ENCODE results near the gene ETAA1. TPM values are rescaled to one million over a fixed set of nuclear protein-coding genes. Genes with fewer than 3 reads are reported as not detected.

Gene ETAA1
- total and polyA plus RNA-seq, 2 of the 8 experiments (the other 6 are each of a cell fraction or from before 2014, with no cell fraction given): 5.9 to 27.1 TPM

DNA sequence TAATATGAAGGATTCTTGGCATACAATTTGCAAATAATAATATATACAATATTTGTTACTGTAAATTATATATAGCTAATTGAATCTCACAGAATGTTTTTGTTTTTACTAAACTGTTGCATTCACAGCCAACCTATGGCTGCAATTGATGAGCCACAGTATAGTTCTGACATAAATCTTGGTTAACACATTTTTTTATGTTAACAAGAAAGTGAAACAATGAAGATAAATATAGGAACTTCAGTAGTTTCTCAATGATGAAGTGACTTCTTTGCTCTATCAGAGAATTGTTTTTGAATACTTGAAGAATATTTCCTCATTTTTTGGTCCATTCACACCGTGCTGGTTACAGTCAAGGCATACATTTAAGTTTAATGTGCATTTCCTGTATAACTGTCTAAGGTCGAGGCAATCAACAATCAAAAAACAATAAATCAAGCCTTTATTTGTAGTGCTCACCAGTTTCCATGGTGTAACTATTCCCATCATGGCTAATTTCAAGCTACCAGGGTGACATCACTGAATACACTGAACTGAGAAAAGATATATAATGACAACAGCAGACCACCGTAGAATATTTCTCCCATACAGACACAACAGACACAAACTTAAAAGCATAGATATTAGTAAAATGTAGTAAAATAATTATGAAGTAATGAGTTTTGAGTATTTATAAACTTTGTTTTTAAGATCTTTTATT, 12.9 kb upstream of the ETAA1 start:
- H4K91ac ChIP-seq (replicated peaks; ENCODE audit: insufficient read length, low read length): no peak overlapping the region
- POLR2A ChIA-PET (ENCODE audit: partially characterized antibody): interaction anchor here (1.3 kb wide), 1 partner anchor 14 kb away, joined by 4 read pairs; no protein-coding TSS in a partner anchor
- no peak overlapping the region for H2BK20ac ChIP-seq (ENCODE audit: low read length)
- H3K9me3 ChIP-seq (ENCODE audit: insufficient read depth in 2 of 2, low read depth in 1 of 2, low read length in 1 of 2): no peaks in the 10 kb centered on the region
- no peak overlapping the region for H2AK5ac ChIP-seq (ENCODE audit: low read depth, low read length)
- no peak overlapping the region for H4K8ac ChIP-seq (ENCODE audit: extremely low read depth, insufficient read depth, low read length)
- no peak overlapping the region for H3K23ac ChIP-seq (ENCODE audit: insufficient read length)
- no peaks in the 10 kb centered on the region; a peak in 2 of 7 replicates for H3K4me1 ChIP-seq (replicated peaks in 1 of 4; ENCODE audit: control insufficient read depth in 3 of 4, insufficient read depth in 4 of 4, low read length in 3 of 4)
- no peak overlapping the region for H2BK120ac ChIP-seq (replicated peaks; ENCODE audit: low read depth, low read length)
- no peak overlapping the region for H2BK15ac ChIP-seq (ENCODE audit: low read length)
- H3K79me1 ChIP-seq (ENCODE audit: low read depth, low read length): no peaks in the 10 kb centered on the region
- no peaks in the 10 kb centered on the region for H3K79me2 ChIP-seq (ENCODE audit: control insufficient read depth in 1 of 2, insufficient read depth in 2 of 2, low read length in 2 of 2)
- H2BK5ac ChIP-seq (ENCODE audit: low read depth, low read length): no peak overlapping the region
- DNase-seq (ENCODE audit: low read depth in 1 of 2, low spot score in 2 of 2): no peak
- no peak overlapping the region for H3K4ac ChIP-seq (replicated peaks; ENCODE audit: insufficient read length, low read depth, low read length)
- H3K27me3 ChIP-seq (replicated peaks in 1 of 4; ENCODE audit: control insufficient read depth in 3 of 4, extremely low read depth in 1 of 4, insufficient read depth in 3 of 4, low read length in 3 of 4): no peaks in the 10 kb centered on the region
- no peaks in the 10 kb centered on the region for H3K23me2 ChIP-seq (ENCODE audit: low read depth, low read length)
- H2AFZ ChIP-seq (ENCODE audit: low read length): no peak overlapping the region
- H3K9ac ChIP-seq (replicated peaks in 1 of 4; ENCODE audit: extremely low read depth in 1 of 4, low read depth in 3 of 4, low read length in 3 of 4): no peak overlapping the region
- H4K5ac ChIP-seq (ENCODE audit: insufficient read length, low read depth, low read length): no peak overlapping the region
- 66% methylated on average over 3 of the region's 3 CpGs; no CpG with 5 or more reads in 1 of the 2 experiments for WGBS, 2 experiments (ENCODE audit: extremely low coverage in 1 of 2, insufficient coverage in 1 of 2, insufficient read length in 1 of 2, insufficient replicate concordance in 2 of 2, low coverage in 1 of 2, low lambda C conversion rate in 2 of 2, missing lambda C conversion rate in 1 of 2)
- FAIRE-seq: peak; percentile 28
- H2BK12ac ChIP-seq (ENCODE audit: low read depth, low read length): no peak overlapping the region
- H3K56ac ChIP-seq (replicated peaks; ENCODE audit: insufficient read length, low read depth, low read length): no peak overlapping the region
- H3K27ac ChIP-seq (ENCODE audit: low read depth, low read length): no peak overlapping the region
- no peak overlapping the region for H3K4me3 ChIP-seq (ENCODE audit: extremely low read depth in 1 of 4, insufficient read depth in 2 of 4, low read depth in 3 of 4, low read length in 4 of 4)
- H4K20me1 ChIP-seq (replicated peaks in 1 of 2; ENCODE audit: control insufficient read depth in 1 of 2, insufficient read depth in 2 of 2, low read length in 2 of 2): no peaks in the 10 kb centered on the region
- no peak overlapping the region for H3K14ac ChIP-seq (ENCODE audit: insufficient read length)
- CTCF ChIA-PET (ENCODE audit: partially characterized antibody): no interaction called here
- no peaks in the 10 kb centered on the region for H3K36me3 ChIP-seq (ENCODE audit: control insufficient read depth in 2 of 4, insufficient read depth in 4 of 4, low read length in 3 of 4)
- H3K18ac ChIP-seq (ENCODE audit: extremely low read depth, low read length): no peak overlapping the region
- no peak overlapping the region for H3K4me2 ChIP-seq (ENCODE audit: insufficient read depth in 1 of 2, low read depth in 2 of 2, low read length in 2 of 2)
- TF ChIP-seq, protein P1, sequence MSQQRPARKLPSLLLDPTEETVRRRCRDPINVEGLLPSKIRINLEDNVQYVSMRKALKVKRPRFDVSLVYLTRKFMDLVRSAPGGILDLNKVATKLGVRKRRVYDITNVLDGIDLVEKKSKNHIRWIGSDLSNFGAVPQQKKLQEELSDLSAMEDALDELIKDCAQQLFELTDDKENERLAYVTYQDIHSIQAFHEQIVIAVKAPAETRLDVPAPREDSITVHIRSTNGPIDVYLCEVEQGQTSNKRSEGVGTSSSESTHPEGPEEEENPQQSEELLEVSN (IDR thresholded peaks at IDR 0.05): no peak
- no peak for TF ChIP-seq RBBP5 (IDR thresholded peaks at IDR 0.05; ENCODE audit: borderline replicate concordance, low read depth, low read length)
- TF ChIP-seq CHD2 (IDR thresholded peaks at IDR 0.05; ENCODE audit: low read length): no peak
- no peak for TF ChIP-seq CBX5 (IDR thresholded peaks at IDR 0.05; ENCODE audit: low read depth, low read length)
- no peak for TF ChIP-seq GTF2F1 (IDR thresholded peaks at IDR 0.05; ENCODE audit: borderline replicate concordance, low read depth, low read length)
- no peak for TF ChIP-seq TCF12 (IDR thresholded peaks at IDR 0.05; ENCODE audit: low read depth, low read length)
- TF ChIP-seq HDAC6 (IDR thresholded peaks at IDR 0.05; ENCODE audit: low read depth, low read length): no peak
- no peak for TF ChIP-seq SP2 (IDR thresholded peaks at IDR 0.05; ENCODE audit: low read length)
- no peak for TF ChIP-seq CTBP2 (IDR thresholded peaks at IDR 0.05; ENCODE audit: borderline replicate concordance, insufficient read depth, insufficient read length, low read length)
- no peak for TF ChIP-seq HDAC2 (IDR thresholded peaks at IDR 0.05; ENCODE audit: borderline replicate concordance in 1 of 2, low read depth in 2 of 2, low read length in 2 of 2)
- TF ChIP-seq SUZ12 (IDR thresholded peaks at IDR 0.05; ENCODE audit: low read length): no peak
- TF ChIP-seq BACH1 (IDR thresholded peaks at IDR 0.05; ENCODE audit: low read length): no peak

Measured in H1 (cell line).